ENCODE measurements around the gene EEFSEC. TPM values are rescaled to one million over a fixed set of nuclear protein-coding genes. Genes with fewer than 3 reads are reported as not detected.

Gene EEFSEC
- total RNA-seq, 4 donors from 2014 or later: 9.1 to 17.4 (median 15.8) TPM

- Histone ChIP-seq H3K27me3 (peaks cover 0 to 74% (median 16%) of the 10 kb centered on the region in 4 donors), H3K9me3 (no peaks in the 10 kb centered on the region), H3K4me1 (peaks cover 3 to 15% (median 13%) of the 10 kb centered on the region in 4 donors), H3K27ac (replicated peaks in 1 of 4) (no peak overlapping the region), H3K36me3 (no peaks in the 10 kb centered on the region), H3K4me3 (no peak overlapping the region)
- no peak for TF ChIP-seq EP300 (IDR thresholded peaks at IDR 0.05)
- TF ChIP-seq POLR2AphosphoS5 (IDR thresholded peaks at IDR 0.05): no peak
- no peak for TF ChIP-seq CTCF (IDR thresholded peaks at IDR 0.05)
- no peak for TF ChIP-seq POLR2A (IDR thresholded peaks at IDR 0.05; ENCODE audit: low read depth)
- intact Hi-C loops (cut with DNase I): loop anchor here (2.0 kb wide), 2 partner anchors 69 to 181 kb away; no protein-coding TSS in a partner anchor
- no peak for DNase-seq (ENCODE audit: extremely low spot score)
- 91% methylated on average over 11 of the region's 15 CpGs for WGBS
Observed at GRCh38 chr3:128427175-128427857, 274.0 kb downstream of the EEFSEC start.

GRCh38 chr3:128427872-128428822, 274.9 kb downstream of the EEFSEC start:
- WGBS: 91% methylated on average over 14 of the region's 19 CpGs
- Histone ChIP-seq H3K36me3 (no peaks in the 10 kb centered on the region), H3K27ac (replicated peaks in 1 of 4) (no peak overlapping the region), H3K4me1 (peaks cover 9 to 24% (median 22%) of the 10 kb centered on the region in 4 donors), H3K9me3 (no peaks in the 10 kb centered on the region), H3K27me3 (peaks cover 0 to 82% (median 24%) of the 10 kb centered on the region in 4 donors), H3K4me3 (no peak overlapping the region)
- intact Hi-C loops (cut with DNase I): loop anchor here (2.0 kb wide), 2 partner anchors 69 to 181 kb away; no protein-coding TSS in a partner anchor
- TF ChIP-seq POLR2A (IDR thresholded peaks at IDR 0.05; ENCODE audit: low read depth) (no peak), CTCF (IDR thresholded peaks at IDR 0.05) (no peak), EP300 (IDR thresholded peaks at IDR 0.05) (no peak), POLR2AphosphoS5 (IDR thresholded peaks at IDR 0.05) (no peak)
- no peak for DNase-seq (ENCODE audit: extremely low spot score)

DNA sequence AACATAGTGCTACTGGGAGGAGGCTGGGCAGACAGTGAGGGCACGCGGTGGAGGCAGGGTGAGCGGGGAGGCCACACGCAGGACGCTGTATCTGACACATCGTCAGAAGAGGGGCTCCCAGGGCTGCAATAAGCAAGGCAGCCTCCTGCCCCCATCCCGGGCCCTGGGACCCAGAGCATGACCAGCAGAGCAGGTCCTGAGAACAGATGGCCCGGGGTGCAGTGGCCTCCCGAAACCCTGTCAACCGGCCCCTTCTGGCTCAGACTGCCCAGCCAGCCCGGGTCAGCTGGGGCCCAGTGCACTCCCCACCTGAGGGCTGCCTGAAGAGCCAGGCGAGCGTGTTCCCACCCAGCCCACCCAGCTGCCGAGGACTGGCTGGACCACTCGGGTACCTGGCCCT, 276.0 kb downstream of the EEFSEC start:
- H3K27me3 ChIP-seq: peaks cover 0 to 94% (median 30%) of the 10 kb centered on the region in 4 donors
- TF ChIP-seq POLR2AphosphoS5 (IDR thresholded peaks at IDR 0.05) (no peak), POLR2A (IDR thresholded peaks at IDR 0.05; ENCODE audit: low read depth) (no peak), EP300 (IDR thresholded peaks at IDR 0.05) (no peak), CTCF (IDR thresholded peaks at IDR 0.05) (no peak)
- 97% methylated on average over 6 of the region's 15 CpGs for WGBS

DNA sequence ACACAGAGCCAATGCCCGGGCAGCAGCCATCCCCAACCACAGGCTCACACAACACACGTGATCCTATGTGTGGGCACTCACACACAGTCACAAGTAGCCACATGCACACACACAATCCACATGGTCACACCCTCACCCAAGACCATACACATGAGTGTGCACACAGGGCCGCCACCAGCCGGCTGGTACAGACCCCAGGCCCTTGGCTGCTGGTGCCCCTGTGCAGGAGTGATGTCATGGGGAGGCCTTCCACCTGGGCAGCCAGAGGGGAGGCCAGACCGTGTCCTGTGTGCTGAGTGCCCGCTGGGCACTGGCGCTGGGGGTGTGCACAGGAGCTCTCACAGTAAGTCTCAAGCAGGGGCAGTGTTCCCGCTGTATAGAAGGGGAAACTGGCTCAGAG, 276.5 kb downstream of the EEFSEC start:
- intact Hi-C loops (cut with DNase I): no loop called here
- 93% methylated on average over 8 of the region's 8 CpGs for WGBS
- no peak for DNase-seq (ENCODE audit: extremely low spot score)
- no peak overlapping the region for H3K4me3 ChIP-seq
- H3K27ac ChIP-seq (replicated peaks in 1 of 4): no peak overlapping the region
- no peak for TF ChIP-seq EP300 (IDR thresholded peaks at IDR 0.05)
- TF ChIP-seq POLR2A (IDR thresholded peaks at IDR 0.05; ENCODE audit: low read depth): no peak
- no peak for TF ChIP-seq POLR2AphosphoS5 (IDR thresholded peaks at IDR 0.05)
- no peak for TF ChIP-seq CTCF (IDR thresholded peaks at IDR 0.05)
- no peaks in the 10 kb centered on the region for H3K9me3 ChIP-seq
- peaks cover 0 to 98% (median 33%) of the 10 kb centered on the region in 4 donors for H3K27me3 ChIP-seq
- peaks cover 9 to 27% (median 24%) of the 10 kb centered on the region in 4 donors for H3K4me1 ChIP-seq
- H3K36me3 ChIP-seq: no peaks in the 10 kb centered on the region

More for the DNA sequence above, 276.0 kb downstream of the EEFSEC start:
- no peak for DNase-seq (ENCODE audit: extremely low spot score)
- Histone ChIP-seq H3K9me3 (no peaks in the 10 kb centered on the region), H3K36me3 (no peaks in the 10 kb centered on the region), H3K27ac (replicated peaks in 1 of 4) (no peak overlapping the region), H3K4me1 (peaks cover 9 to 27% (median 24%) of the 10 kb centered on the region in 4 donors), H3K4me3 (no peak overlapping the region)
- intact Hi-C loops (cut with DNase I): no loop called here
